Effector memory CD8-positive, alpha-beta T cell (primary cell): ENCODE results near the gene AFAP1.
A peak's percentile ranks its signal among the peaks of the same experiment; 100 is the strongest.

Experiments
- ATAC-seq: fragments of 150-1000 bp; cut with Tn5 transposase; replicated peaks from 2 replicates; pipeline ENCODE4 v1.10.0; 2021; ENCODE audit warnings: mild to moderate bottlenecking, moderate library complexity
- DNase-seq, 3 experiments: peaks; one replicate each; pipeline ENCODE4 v3.0.0; 2021
- H3K27ac Mint-ChIP-seq, 2 donors: one replicate each; pipeline ENCODE4 v1.8.0; 2022; ENCODE audit warnings: mild to moderate bottlenecking in 2 of 2, mixed read lengths in 2 of 2, moderate library complexity in 2 of 2
- H3K27me3 Mint-ChIP-seq, 2 donors: one replicate each; pipeline ENCODE4 v1.8.0; 2022; ENCODE audit warnings: mixed read lengths in 2 of 2
- H3K36me3 Mint-ChIP-seq: one replicate; pipeline ENCODE4 v1.8.0; 2022; ENCODE audit warnings: mild to moderate bottlenecking, moderate library complexity, mixed read lengths; ENCODE audit not compliant: insufficient read depth
- H3K4me1 Mint-ChIP-seq, 2 donors: one replicate each; pipeline ENCODE4 v1.8.0; 2022; ENCODE audit warnings: low read depth in 2 of 2, mixed read lengths in 2 of 2
- H3K4me3 Mint-ChIP-seq, 2 donors: one replicate each; pipeline ENCODE4 v1.8.0; 2022; ENCODE audit warnings: mild to moderate bottlenecking in 2 of 2, mixed read lengths in 2 of 2, moderate library complexity in 2 of 2
- H3K9me3 Mint-ChIP-seq, 2 donors: one replicate each; pipeline ENCODE4 v1.8.0; 2022; ENCODE audit warnings: mixed read lengths in 2 of 2

AFAP1 gene

DNA sequence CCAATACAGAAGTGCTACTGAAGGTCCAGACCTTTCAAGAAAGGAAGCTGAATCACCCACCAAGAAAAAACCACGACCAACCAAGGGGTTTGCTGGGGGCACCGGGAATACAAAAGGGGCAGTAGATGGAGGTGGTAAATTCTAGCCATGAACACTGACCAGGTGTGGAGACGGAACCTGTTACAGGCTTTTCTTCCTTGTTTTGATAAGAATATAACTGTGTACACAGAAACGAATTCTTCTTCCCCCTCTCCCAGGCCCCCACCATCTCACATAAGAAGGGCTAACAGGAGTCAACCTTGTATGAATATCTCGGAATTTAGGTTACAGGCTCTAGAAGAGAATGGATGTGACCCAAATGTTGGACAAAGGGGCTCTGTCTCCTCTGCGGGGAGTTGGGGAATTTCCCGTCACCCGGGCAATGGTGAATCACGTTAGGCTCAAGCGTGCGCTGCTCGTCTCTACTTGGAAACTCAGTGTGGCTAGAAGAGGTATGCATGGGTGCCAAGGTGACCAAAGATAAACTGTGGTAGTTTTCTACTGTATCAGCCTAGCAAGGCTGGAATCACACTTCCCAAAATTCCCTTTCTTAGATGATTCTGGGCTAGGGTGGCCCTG, 87.0 kb downstream of the AFAP1 start:
- Mint-ChIP-seq H3K9me3 (no peaks in the 10 kb centered on the region), H3K4me1 (peaks cover 30 to 40% of the 10 kb centered on the region in 2 donors), H3K27me3 (no peaks in the 10 kb centered on the region), H3K4me3 (no peak overlapping the region), H3K36me3 (peaks cover 8% of the 10 kb centered on the region), H3K27ac (peak overlapping the region; percentile 44 to 91)
- ATAC-seq (no peak), DNase-seq (no peak)

GRCh38 chr4:7850489-7850888, 89.2 kb downstream of the AFAP1 start:
- DNase-seq (no peak), ATAC-seq (no peak)
- Mint-ChIP-seq H3K4me3 (no peak overlapping the region), H3K4me1 (peaks cover 24 to 30% of the 10 kb centered on the region in 2 donors), H3K36me3 (peaks cover 8% of the 10 kb centered on the region), H3K27ac (peak overlapping the region in 1 of 2 donors; percentile 22), H3K27me3 (no peaks in the 10 kb centered on the region), H3K9me3 (no peaks in the 10 kb centered on the region)

DNA sequence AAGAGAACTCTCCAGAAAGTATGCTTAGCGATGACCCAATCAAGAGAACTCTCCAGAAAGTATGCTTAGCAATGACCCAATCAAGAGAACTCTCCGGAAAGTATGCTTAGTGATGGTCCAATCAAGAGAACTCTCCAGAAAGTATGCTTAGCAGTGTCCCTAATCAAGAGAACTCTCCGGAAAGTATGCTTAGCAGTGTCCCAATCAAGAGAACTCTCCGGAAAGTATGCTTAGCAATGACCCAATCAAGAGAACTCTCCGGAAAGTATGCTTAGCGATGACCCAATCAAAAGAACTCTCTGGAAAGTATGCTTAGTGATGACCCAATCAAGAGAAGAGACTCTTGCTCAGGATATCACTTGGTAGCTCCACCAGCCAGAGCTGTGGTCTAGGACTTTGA, 92.5 kb downstream of the AFAP1 start:
- no peak for ATAC-seq
- H3K27me3 Mint-ChIP-seq = no peaks in the 10 kb centered on the region
- H3K4me3 Mint-ChIP-seq = no peak overlapping the region
- H3K4me1 Mint-ChIP-seq = peaks cover 14 to 25% of the 10 kb centered on the region in 2 donors
- H3K9me3 Mint-ChIP-seq = no peaks in the 10 kb centered on the region
- DNase-seq = no peak
- H3K36me3 Mint-ChIP-seq = peaks cover 7% of the 10 kb centered on the region
- peak overlapping the region in 1 of 2 donors; percentile 59 for H3K27ac Mint-ChIP-seq

DNA sequence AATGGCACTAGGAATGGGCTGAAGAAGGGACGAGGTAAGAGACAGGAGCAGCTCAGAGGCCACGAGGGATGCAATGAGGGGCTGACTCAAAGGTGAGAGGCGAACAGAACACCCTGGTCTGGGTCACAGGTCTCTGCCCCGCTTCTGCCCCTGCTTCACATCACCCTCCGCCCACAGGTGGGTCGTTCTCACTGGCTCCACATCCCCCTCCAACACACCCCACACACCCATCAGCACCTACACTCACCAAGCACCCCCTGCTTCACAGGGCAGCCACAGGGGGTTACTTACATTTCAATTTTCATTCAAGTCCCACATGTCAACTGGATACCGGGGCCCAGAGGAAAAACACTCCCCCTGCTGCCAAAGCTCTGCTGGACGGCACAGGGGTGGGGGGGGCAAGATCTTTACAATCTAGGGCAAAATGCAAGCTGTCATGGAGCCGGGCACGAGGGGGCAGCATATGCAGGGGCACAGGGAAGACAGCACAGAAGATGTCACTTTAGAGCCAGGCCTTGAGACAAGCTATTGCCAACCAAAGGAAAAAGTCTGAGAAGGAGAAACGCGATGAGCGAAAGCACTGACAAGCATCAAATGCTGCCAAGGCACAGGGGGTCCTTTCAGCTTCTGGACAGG, 94.0 kb downstream of the AFAP1 start:
- Mint-ChIP-seq H3K4me1 (peaks cover 14 to 25% of the 10 kb centered on the region in 2 donors), H3K27ac (no peak overlapping the region), H3K4me3 (no peak overlapping the region), H3K36me3 (peaks cover 7% of the 10 kb centered on the region), H3K9me3 (no peaks in the 10 kb centered on the region), H3K27me3 (no peaks in the 10 kb centered on the region)
- DNase-seq = no peak
- ATAC-seq = no peak

DNA sequence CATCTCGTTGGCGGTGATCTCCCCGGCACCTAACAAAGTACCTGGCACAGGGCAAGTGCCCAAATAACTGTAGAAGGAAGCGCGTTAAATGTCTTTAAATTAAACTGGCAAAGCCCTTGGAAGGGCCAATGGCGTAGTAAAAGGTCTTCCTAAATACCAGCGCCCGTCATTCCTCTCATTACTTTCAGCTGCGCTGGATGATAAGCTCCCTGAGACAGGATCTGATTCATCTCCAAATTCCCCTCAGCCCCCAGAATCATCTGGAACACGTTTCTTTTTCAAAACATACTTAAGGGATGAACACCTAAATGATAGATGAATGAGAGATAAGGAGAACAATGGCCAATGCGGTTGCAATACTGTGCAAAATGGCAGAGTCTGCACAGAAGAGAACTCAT, 95.1 kb downstream of the AFAP1 start:
- peaks cover 14 to 25% of the 10 kb centered on the region in 2 donors for H3K4me1 Mint-ChIP-seq
- no peak overlapping the region for H3K4me3 Mint-ChIP-seq
- H3K36me3 Mint-ChIP-seq = peaks cover 7% of the 10 kb centered on the region
- H3K27ac Mint-ChIP-seq = peak overlapping the region; percentile 26 to 81
- H3K9me3 Mint-ChIP-seq = no peaks in the 10 kb centered on the region
- ATAC-seq (no peak), DNase-seq (no peak)
- H3K27me3 Mint-ChIP-seq = no peaks in the 10 kb centered on the region

- Mint-ChIP-seq H3K36me3 (peaks cover 7% of the 10 kb centered on the region), H3K27me3 (no peaks in the 10 kb centered on the region), H3K9me3 (no peaks in the 10 kb centered on the region), H3K4me1 (peaks cover 13 to 24% of the 10 kb centered on the region in 2 donors), H3K27ac (peak overlapping the region; percentile 26 to 81), H3K4me3 (no peak overlapping the region)
- DNase-seq (peak; percentile 55 to 72 (median 59)), ATAC-seq (peak; percentile 96)
These were observed 95.6 kb downstream of the AFAP1 start for GRCh38 chr4:7843831-7844593.

- Mint-ChIP-seq H3K4me3 (no peak overlapping the region), H3K27ac (no peak overlapping the region), H3K4me1 (peaks cover 11 to 17% of the 10 kb centered on the region in 2 donors), H3K27me3 (no peaks in the 10 kb centered on the region), H3K36me3 (peaks cover 7% of the 10 kb centered on the region), H3K9me3 (no peaks in the 10 kb centered on the region)
- DNase-seq = no peak
- no peak for ATAC-seq
These were observed 97.0 kb downstream of the AFAP1 start for GRCh38 chr4:7842384-7843279.

- Mint-ChIP-seq H3K36me3 (peaks cover 7% of the 10 kb centered on the region), H3K4me1 (peaks cover 11 to 14% of the 10 kb centered on the region in 2 donors), H3K27ac (no peak overlapping the region), H3K9me3 (no peaks in the 10 kb centered on the region), H3K27me3 (no peaks in the 10 kb centered on the region), H3K4me3 (no peak overlapping the region)
- DNase-seq = no peak
- ATAC-seq = no peak
These were observed 97.8 kb downstream of the AFAP1 start for GRCh38 chr4:7841894-7842293.

DNA sequence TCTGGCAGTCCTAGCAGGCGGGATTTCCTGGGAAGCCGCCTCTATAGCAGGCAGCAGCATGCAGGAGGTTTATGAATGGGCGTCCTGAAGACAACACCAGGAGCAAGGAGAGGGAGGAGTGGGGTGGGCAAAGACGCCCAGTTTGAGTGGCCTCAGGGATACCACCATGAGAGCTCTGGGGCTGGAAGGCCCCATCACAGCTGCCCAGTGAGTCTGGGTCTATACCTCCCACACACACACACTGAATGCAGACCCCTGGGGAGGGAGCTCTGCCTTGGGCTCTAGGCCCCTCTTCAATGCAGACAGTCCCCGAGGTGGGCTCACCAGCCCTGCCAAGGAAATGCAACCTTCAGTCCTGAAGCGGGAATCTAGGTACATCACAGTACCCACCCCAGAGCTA, 98.6 kb downstream of the AFAP1 start:
- no peaks in the 10 kb centered on the region for H3K27me3 Mint-ChIP-seq
- H3K4me1 Mint-ChIP-seq = peaks cover 11 to 14% of the 10 kb centered on the region in 2 donors
- peak overlapping the region in 1 of 2 donors; percentile 5 for H3K27ac Mint-ChIP-seq
- peaks cover 7% of the 10 kb centered on the region for H3K36me3 Mint-ChIP-seq
- DNase-seq (no peak), ATAC-seq (no peak)
- no peaks in the 10 kb centered on the region for H3K9me3 Mint-ChIP-seq
- no peak overlapping the region for H3K4me3 Mint-ChIP-seq

DNA sequence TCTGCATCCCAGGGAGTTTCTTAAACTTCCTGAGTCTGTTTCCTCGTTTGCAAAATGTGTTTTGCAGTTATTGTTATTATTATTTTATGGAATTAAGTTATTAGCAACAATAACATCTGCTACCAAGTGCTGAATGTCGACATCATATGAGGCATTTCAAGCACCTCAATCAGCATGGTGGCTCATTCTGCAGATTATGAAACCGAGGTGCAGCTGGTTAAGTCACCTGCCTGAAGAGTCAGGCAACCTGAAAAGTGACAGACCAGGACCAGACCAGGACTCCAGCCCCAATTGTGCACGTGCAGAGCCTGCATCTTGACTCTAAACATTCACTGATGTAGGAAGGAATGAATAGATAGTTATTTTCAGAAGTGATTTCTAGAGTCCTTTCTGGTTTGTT, 99.8 kb downstream of the AFAP1 start:
- H3K4me3 Mint-ChIP-seq = no peak overlapping the region

DNA sequence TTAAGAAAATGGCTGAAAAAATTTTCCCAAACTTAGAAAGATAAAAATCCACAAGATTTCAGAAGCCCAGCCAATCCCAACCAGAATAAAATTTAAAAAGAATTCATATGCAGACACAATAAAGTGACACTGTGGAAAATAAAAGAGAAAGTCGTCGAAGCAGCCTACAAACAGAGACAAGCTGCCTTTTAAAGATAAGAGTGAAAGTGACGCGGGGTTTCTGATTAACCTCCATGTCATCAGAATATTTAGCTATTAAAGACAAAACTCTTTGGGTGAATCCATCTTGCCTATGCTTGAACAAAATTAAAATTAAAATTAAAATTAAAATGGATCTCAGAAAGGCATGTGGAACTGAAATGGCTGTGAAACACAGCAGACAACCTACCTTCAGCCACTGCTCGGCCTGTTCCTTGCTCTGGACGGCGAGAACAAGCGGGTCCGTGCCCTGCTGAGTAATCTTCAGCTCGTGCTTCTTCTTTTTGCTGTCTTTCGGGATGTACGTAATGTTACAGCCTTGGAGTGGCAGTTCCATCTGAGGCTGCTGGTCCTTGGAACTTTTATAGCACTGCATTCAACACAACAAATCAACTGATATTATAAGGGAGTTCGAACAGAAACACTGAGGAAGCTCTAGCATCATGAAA, 101.4 kb downstream of the AFAP1 start:
- no peaks in the 10 kb centered on the region for H3K27me3 Mint-ChIP-seq
- H3K36me3 Mint-ChIP-seq = peaks cover 7% of the 10 kb centered on the region
- H3K4me3 Mint-ChIP-seq = no peak overlapping the region
- no peaks in the 10 kb centered on the region for H3K9me3 Mint-ChIP-seq
- H3K4me1 Mint-ChIP-seq = no peaks in the 10 kb centered on the region
- ATAC-seq (no peak), DNase-seq (no peak)
- no peak overlapping the region for H3K27ac Mint-ChIP-seq

More for the DNA sequence above, 99.8 kb downstream of the AFAP1 start:
- Mint-ChIP-seq H3K9me3 (no peaks in the 10 kb centered on the region), H3K27ac (peak overlapping the region in 1 of 2 donors; percentile 5), H3K36me3 (peaks cover 7% of the 10 kb centered on the region), H3K27me3 (no peaks in the 10 kb centered on the region), H3K4me1 (peaks cover 8 to 14% of the 10 kb centered on the region in 2 donors)
- DNase-seq (no peak), ATAC-seq (no peak)

DNA sequence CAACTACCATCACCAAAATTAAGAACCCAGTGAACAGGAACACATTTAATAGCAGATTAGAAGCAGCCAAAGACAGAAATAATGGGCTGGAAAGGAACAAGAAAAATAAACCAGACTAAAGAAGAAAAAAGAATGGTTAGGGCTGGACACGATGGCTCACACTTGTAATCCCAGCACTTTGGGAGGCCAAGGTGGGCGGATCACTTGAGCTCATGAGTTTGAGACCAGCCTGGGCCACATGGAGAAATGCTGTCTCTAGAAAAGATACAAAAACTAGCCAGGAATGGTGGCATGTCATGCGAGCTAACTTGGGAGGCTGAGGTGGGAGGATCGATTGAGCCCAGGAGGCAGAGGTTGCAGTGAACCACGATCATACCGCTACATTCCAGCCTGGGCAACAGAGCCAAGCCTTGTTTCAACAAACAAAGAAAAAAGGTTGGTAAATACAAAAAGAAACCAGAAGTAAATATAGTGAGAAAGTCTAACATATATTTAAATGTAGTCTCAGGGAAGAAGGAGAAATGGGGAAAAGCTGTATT, 102.0 kb downstream of the AFAP1 start:
- no peaks in the 10 kb centered on the region for H3K27me3 Mint-ChIP-seq
- no peak for DNase-seq
- peaks cover 0 to 4% of the 10 kb centered on the region in 2 donors for H3K4me1 Mint-ChIP-seq
- H3K36me3 Mint-ChIP-seq = peaks cover 2% of the 10 kb centered on the region
- no peak overlapping the region for H3K4me3 Mint-ChIP-seq
- H3K9me3 Mint-ChIP-seq = no peaks in the 10 kb centered on the region
- no peak overlapping the region for H3K27ac Mint-ChIP-seq
- ATAC-seq = no peak
